Coronary artery (tissue), 2 donors: ENCODE measurements around the gene SUDS3.
A peak's percentile ranks its signal among the peaks of the same experiment; 100 is the strongest.
"Not testable (repeated sequence)": the region's sequence is repeated elsewhere in the genome, so short reads cannot be mapped to it uniquely, and the experiment has no call there.

Source experiments
- DNase-seq: peaks from one replicate; pipeline ENCODE4 v3.0.0-alpha.2; 2017; ENCODE audit warnings: low spot score
- H3K27ac ChIP-seq, 2 donors: fragments of 200-600 bp; sonication (generic); one replicate each; pipeline ENCODE4 v1.5.1; 2016 to 2019
- H3K4me3 ChIP-seq: fragments of 200-600 bp; sonication (generic); 2 replicates; pipeline ENCODE4 v1.5.1; 2016; ENCODE audit warnings: mild to moderate bottlenecking, moderate library complexity
- CTCF ChIP-seq: fragments of 200-600 bp; sonication (generic); IDR thresholded peaks from one replicate; pipeline ENCODE4 v1.5.1; 2019; ENCODE audit warnings: antibody characterized with exemption

SUDS3 gene

GRCh38 chr12:118397708-118398440, 21.5 kb downstream of the SUDS3 start:
- no peak for DNase-seq
- H3K4me3 ChIP-seq: no peak overlapping the region
- no peak for TF ChIP-seq CTCF
- no peak overlapping the region for H3K27ac ChIP-seq

GRCh38 chr12:118398524-118398923, 22.2 kb downstream of the SUDS3 start:
- no peak for DNase-seq

GRCh38 chr12:118398940-118399339, 22.6 kb downstream of the SUDS3 start:
- DNase-seq: no peak
- TF ChIP-seq CTCF: no peak
- Histone ChIP-seq H3K4me3 (no peak overlapping the region), H3K27ac (no peak overlapping the region)

More at GRCh38 chr12:118398524-118398923, 22.2 kb downstream of the SUDS3 start:
- TF ChIP-seq CTCF: no peak
- Histone ChIP-seq H3K4me3 (no peak overlapping the region), H3K27ac (no peak overlapping the region)

GRCh38 chr12:118402251-118402650, 25.9 kb downstream of the SUDS3 start:
- DNase-seq: no peak
- no peak overlapping the region for H3K27ac ChIP-seq

GRCh38 chr12:118404876-118405521, 28.6 kb downstream of the SUDS3 start:
- Histone ChIP-seq H3K27ac (no peak overlapping the region), H3K4me3 (no peak overlapping the region)
- DNase-seq: no peak
- TF ChIP-seq CTCF: peak; percentile 51

More at GRCh38 chr12:118402251-118402650, 25.9 kb downstream of the SUDS3 start:
- no peak overlapping the region for H3K4me3 ChIP-seq
- no peak for TF ChIP-seq CTCF

- H3K4me3 ChIP-seq, H3K27ac ChIP-seq, DNase-seq: not testable (repeated sequence)
Measured at GRCh38 chr12:118408241-118408640, 31.9 kb downstream of the SUDS3 start.

GRCh38 chr12:118409834-118410233, 33.5 kb downstream of the SUDS3 start:
- Histone ChIP-seq H3K4me3 (no peak overlapping the region), H3K27ac (no peak overlapping the region)
- TF ChIP-seq CTCF: no peak
- no peak for DNase-seq
